Activated naive CD8-positive, alpha-beta T cell (primary cell): Measurements from ENCODE around the gene SMIM22.
"Not testable (repeated sequence)": the region's sequence is repeated elsewhere in the genome, so short reads cannot be mapped to it uniquely, and the experiment has no call there.

ENCODE experiments used
- H3K27ac Mint-ChIP-seq: one replicate; pipeline ENCODE4 v1.8.0; 2021; ENCODE audit warnings: mixed read lengths
- H3K27me3 Mint-ChIP-seq: one replicate; pipeline ENCODE4 v1.8.0; 2021; ENCODE audit warnings: mixed read lengths
- H3K36me3 Mint-ChIP-seq: one replicate; pipeline ENCODE4 v1.8.0; 2021; ENCODE audit warnings: mixed read lengths
- H3K4me1 Mint-ChIP-seq: one replicate; pipeline ENCODE4 v1.8.0; 2021; ENCODE audit warnings: low read depth, mixed read lengths
- H3K4me3 Mint-ChIP-seq: one replicate; pipeline ENCODE4 v1.8.0; 2021; ENCODE audit warnings: mild to moderate bottlenecking, mixed read lengths
- H3K9me3 Mint-ChIP-seq: one replicate; pipeline ENCODE4 v1.8.0; 2021; ENCODE audit warnings: low read depth, mixed read lengths

SMIM22 gene

GRCh38 chr16:4783251-4783950 is 11.8 kb upstream of the SMIM22 start:
- H3K4me1 Mint-ChIP-seq: no peaks in the 10 kb centered on the region
- no peaks in the 10 kb centered on the region for H3K9me3 Mint-ChIP-seq
- no peaks in the 10 kb centered on the region for H3K36me3 Mint-ChIP-seq
- no peaks in the 10 kb centered on the region for H3K27me3 Mint-ChIP-seq
- no peak overlapping the region for H3K4me3 Mint-ChIP-seq
- no peak overlapping the region for H3K27ac Mint-ChIP-seq

DNA sequence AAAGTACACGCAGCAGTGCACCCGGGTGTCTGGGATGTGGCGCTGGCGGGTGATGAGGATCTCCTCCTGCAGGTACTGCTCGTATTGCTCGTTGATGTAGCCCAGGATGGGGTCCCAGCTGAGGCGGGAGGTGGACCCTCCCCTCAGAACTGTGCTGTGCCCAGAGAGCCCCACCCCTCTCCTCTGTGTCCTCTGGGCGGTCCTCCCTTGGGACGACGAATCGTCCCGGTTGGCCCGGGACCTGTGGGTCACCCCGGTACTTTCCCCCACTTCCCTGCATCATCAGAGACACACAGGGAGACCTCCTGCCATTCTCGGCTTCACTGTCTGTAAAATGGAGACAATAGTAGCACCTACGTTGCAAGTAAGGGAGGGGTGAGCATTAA is 11.2 kb upstream of the SMIM22 start:
- Mint-ChIP-seq H3K4me3 (no peak overlapping the region), H3K4me1 (no peaks in the 10 kb centered on the region), H3K36me3 (no peaks in the 10 kb centered on the region)

DNA sequence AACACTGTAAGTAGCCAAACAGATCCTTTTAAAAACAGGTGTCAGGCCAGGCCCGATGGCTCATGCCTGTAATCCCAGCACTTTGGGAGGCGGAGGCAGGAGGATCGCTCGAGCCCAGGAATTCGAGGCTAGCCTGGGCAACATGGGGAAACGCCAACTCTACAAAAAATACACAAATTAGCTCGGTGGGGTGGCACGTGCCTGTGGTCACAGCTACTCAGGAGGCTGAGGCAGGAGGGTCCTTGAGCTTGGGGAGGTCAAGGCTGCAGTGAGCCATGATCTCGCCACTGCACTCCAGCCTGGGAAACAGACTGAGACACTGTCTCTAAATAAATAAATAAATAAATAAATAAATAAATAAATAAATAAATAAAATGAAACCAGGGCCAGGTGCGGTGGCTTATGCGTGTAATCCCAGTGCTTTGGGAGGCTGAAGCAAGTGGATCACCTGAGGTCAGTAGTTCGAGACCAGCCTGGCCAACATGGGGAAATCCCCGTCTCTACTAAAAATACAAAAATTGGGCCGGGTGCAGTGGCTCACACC is 10.7 kb upstream of the SMIM22 start:
- H3K27ac Mint-ChIP-seq, H3K4me3 Mint-ChIP-seq, H3K27me3 Mint-ChIP-seq, H3K36me3 Mint-ChIP-seq, H3K4me1 Mint-ChIP-seq, H3K9me3 Mint-ChIP-seq: not testable (repeated sequence)

More for the DNA sequence above, 11.2 kb upstream of the SMIM22 start:
- H3K27ac Mint-ChIP-seq: no peak overlapping the region
- no peaks in the 10 kb centered on the region for H3K27me3 Mint-ChIP-seq
- no peaks in the 10 kb centered on the region for H3K9me3 Mint-ChIP-seq

DNA sequence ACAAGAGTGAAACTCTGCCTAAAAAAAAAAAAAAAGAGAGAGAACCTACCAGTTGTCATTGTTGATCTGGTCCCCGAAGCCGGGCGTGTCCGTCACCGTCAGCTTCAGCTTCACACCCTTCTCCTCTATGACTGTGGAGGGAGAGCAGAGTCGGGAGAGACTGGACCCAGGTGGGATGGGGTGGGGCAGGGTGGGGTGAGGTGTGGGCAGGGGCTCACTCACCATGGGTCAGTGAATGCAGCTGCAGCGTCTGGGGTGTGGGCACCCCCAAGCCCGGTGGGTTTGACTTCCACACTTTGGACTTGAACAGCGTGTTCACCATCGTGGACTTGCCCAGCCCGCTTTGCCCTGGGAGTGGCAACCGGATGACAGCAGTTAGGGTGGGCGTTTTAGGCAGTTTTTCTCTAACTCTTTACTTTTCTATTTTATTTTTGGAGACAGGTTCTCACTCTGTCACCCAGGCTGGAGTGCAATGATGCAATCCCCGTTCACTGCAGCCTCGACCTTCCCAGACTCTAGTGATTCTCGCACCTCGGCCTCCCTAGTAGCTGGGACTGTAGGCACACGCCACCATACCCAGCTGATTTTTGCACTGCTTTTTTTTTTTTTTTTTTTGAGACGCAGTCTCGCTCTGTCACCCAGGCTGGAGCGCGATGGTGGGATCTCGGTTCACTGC is 9.3 kb upstream of the SMIM22 start:
- no peak overlapping the region for H3K27ac Mint-ChIP-seq
- H3K27me3 Mint-ChIP-seq: no peaks in the 10 kb centered on the region
- H3K4me1 Mint-ChIP-seq: no peaks in the 10 kb centered on the region
- no peak overlapping the region for H3K4me3 Mint-ChIP-seq
- no peaks in the 10 kb centered on the region for H3K9me3 Mint-ChIP-seq
- no peaks in the 10 kb centered on the region for H3K36me3 Mint-ChIP-seq

DNA sequence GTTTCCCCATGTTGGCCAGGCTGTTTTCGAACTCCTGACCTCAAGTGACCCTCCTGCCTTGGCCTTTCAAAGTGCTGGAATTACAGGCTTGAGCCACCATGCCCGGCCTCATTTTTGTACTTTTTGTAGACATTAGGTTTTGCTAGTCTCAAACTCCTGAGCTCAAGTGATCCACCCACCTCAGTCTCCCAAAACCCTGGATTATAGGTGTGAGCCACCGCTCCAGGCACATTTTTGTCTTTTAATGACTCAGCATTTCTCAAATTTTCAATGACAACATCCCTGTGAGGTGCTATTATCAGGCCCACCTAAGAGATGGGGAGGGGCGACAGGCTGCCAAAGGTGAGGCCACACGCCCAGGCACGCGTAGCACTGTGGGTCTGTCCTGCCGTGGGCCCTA is 8.1 kb upstream of the SMIM22 start:
- Mint-ChIP-seq H3K9me3 (no peaks in the 10 kb centered on the region), H3K27ac (no peak overlapping the region), H3K36me3 (no peaks in the 10 kb centered on the region), H3K4me1 (no peaks in the 10 kb centered on the region), H3K4me3 (no peak overlapping the region), H3K27me3 (no peaks in the 10 kb centered on the region)

- Mint-ChIP-seq H3K4me1 (no peaks in the 10 kb centered on the region), H3K4me3 (no peak within 1 kb of the TSS), H3K27me3 (no peaks in the 10 kb centered on the region), H3K27ac (no peak within 1 kb of the TSS), H3K9me3 (no peaks in the 10 kb centered on the region), H3K36me3 (no peaks in the 10 kb centered on the region)
Observed at GRCh38 chr16:4787627-4788482, 7.3 kb upstream of the SMIM22 start, which contains the start of gene SEPTIN12. SEPTIN12 (minus strand) TSS chr16:4788345; CDS start chr16:4787645, 700 bp downstream.

DNA sequence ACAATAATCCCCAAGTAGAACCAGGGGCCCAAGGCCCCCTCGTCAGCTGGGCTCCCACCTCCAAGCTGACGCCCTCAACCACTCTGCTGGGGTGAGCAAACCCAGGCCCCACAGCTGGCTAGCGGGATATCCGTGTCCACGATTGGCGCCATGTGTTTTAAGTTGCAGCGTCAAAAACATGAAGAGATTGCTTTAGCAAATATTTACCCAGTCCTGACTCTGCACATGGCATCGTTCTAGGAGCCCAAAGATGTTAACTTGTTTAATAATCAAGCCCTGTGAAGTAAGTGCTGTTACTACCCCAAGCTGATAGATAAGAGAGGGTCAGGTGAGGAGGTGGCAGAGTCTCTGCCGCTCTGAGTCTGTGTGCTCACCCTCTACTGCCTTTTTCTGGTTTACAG is 6.7 kb upstream of the SMIM22 start:
- no peaks in the 10 kb centered on the region for H3K4me1 Mint-ChIP-seq
- H3K9me3 Mint-ChIP-seq: no peaks in the 10 kb centered on the region
- no peak overlapping the region for H3K4me3 Mint-ChIP-seq
- no peaks in the 10 kb centered on the region for H3K36me3 Mint-ChIP-seq
- no peak overlapping the region for H3K27ac Mint-ChIP-seq
- H3K27me3 Mint-ChIP-seq: no peaks in the 10 kb centered on the region

- Mint-ChIP-seq H3K4me1 (no peaks in the 10 kb centered on the region), H3K27me3 (no peaks in the 10 kb centered on the region), H3K4me3 (no peak overlapping the region), H3K27ac (no peak overlapping the region), H3K9me3 (no peaks in the 10 kb centered on the region), H3K36me3 (no peaks in the 10 kb centered on the region)
Observed at GRCh38 chr16:4788910-4789309, 6.3 kb upstream of the SMIM22 start.

- no peak overlapping the region for H3K4me3 Mint-ChIP-seq
- H3K9me3 Mint-ChIP-seq: no peaks in the 10 kb centered on the region
- no peaks in the 10 kb centered on the region for H3K36me3 Mint-ChIP-seq
- no peak overlapping the region for H3K27ac Mint-ChIP-seq
- no peaks in the 10 kb centered on the region for H3K4me1 Mint-ChIP-seq
- no peaks in the 10 kb centered on the region for H3K27me3 Mint-ChIP-seq
Observed at GRCh38 chr16:4790261-4790660, 4.9 kb upstream of the SMIM22 start.

GRCh38 chr16:4790871-4791270 is 4.3 kb upstream of the SMIM22 start:
- Mint-ChIP-seq H3K4me1 (no peaks in the 10 kb centered on the region), H3K27me3 (no peaks in the 10 kb centered on the region), H3K36me3 (no peaks in the 10 kb centered on the region), H3K27ac (no peak overlapping the region), H3K9me3 (no peaks in the 10 kb centered on the region), H3K4me3 (no peak overlapping the region)

DNA sequence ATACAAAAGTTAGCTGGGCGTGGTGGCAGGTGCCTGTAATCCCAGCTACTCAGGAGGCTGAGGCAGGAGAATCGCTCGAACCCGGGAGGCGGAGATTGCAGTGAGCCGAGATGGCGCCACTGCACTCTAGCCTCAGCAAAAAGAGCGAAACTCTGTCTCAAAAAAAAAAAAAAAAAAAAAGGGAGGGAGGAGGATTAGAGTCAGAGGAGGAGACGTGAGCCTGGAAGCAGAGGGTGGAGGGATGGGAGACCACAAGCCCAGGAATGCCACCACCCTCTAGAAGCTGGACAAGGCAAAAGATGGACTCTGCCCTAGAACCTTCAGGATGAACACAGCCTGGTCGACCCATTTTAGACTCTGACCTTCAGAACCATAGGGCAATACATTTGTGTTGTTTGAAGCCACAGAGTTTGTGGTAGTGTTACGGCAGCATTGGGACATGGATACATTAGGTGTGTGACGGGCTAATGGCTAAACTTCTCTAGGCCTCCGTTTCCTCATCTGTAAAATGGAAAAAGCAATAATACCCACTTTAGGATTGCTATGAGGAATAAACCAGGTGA is 2.1 kb upstream of the SMIM22 start:
- Mint-ChIP-seq H3K27ac (no peak overlapping the region), H3K9me3 (no peaks in the 10 kb centered on the region), H3K27me3 (no peaks in the 10 kb centered on the region), H3K4me3 (no peak overlapping the region), H3K4me1 (no peaks in the 10 kb centered on the region), H3K36me3 (no peaks in the 10 kb centered on the region)

- peaks cover 6% of the 10 kb centered on the region for H3K4me1 Mint-ChIP-seq
- H3K27ac Mint-ChIP-seq: no peak overlapping the region
- no peaks in the 10 kb centered on the region for H3K27me3 Mint-ChIP-seq
- H3K4me3 Mint-ChIP-seq: no peak overlapping the region
- no peaks in the 10 kb centered on the region for H3K9me3 Mint-ChIP-seq
- no peaks in the 10 kb centered on the region for H3K36me3 Mint-ChIP-seq
Observed at GRCh38 chr16:4795828-4796572, 831 bp downstream of the SMIM22 start.

DNA sequence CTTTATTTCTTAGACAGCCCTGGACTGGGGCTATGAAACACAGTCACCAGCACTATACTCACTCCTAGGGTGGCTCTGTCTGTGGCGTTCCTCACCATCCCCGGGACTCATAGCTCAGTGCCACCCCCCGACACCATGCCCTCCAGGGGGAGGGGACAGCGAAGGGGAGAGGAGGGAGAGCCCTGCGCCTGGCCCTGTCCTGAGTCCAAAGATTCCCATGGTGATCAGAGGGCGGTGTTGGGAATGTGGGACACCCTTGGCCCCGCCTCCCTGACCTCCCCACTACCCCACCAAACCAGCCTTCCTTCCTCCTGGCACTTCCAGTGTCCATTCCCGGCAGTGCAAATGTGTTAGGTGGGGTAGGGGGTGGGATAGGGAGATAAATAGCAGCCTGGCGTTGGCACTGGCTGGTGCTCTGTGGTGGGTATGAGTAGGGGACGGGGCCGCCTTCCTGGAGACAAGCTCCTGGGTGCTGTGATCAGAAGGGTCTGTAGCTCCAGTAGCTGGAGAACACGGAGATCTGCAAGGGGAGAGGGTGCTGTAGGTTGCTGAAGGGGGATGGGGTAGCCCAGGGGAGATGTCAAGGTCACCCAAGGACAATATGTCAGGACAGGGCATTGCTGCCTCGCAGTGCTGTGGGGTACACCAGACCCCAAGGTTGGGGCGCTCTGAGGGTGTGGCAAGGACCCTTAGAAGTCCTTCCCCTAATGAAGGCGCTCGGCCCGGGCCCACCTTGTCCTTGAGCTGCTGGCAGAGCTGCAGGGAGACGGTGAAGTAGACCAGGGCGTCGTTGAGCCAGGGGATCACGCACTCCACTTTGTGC is 2.0 kb downstream of the SMIM22 start:
- Mint-ChIP-seq H3K36me3 (no peaks in the 10 kb centered on the region), H3K9me3 (no peaks in the 10 kb centered on the region), H3K27me3 (no peaks in the 10 kb centered on the region), H3K4me1 (peaks cover 6% of the 10 kb centered on the region), H3K27ac (no peak overlapping the region), H3K4me3 (no peak overlapping the region)
